ENCODE measurements around the gene CHP2.

Gene CHP2

GRCh38 chr16:23795378-23795777 lies 40.6 kb downstream of the CHP2 start:
- no peaks in the 10 kb centered on the region for H4K20me1 ChIP-seq (ENCODE audit: insufficient read depth, low read length)
- no peak overlapping the region for H3K9ac ChIP-seq (ENCODE audit: low read length)
- 0 out of 2 replicates have a peak, but pooled peaks cover 9% of the 10 kb centered on the region for H3K27me3 ChIP-seq (ENCODE audit: low read depth, low read length)
- H3K27ac ChIP-seq (ENCODE audit: low read length): no peak overlapping the region
- no peaks in the 10 kb centered on the region for H3K36me3 ChIP-seq (replicated peaks; ENCODE audit: low read depth, low read length)
- no peak for TF ChIP-seq EZH2phosphoT487 (IDR thresholded peaks at IDR 0.05; ENCODE audit: low read depth)
- TF ChIP-seq, protein P1, sequence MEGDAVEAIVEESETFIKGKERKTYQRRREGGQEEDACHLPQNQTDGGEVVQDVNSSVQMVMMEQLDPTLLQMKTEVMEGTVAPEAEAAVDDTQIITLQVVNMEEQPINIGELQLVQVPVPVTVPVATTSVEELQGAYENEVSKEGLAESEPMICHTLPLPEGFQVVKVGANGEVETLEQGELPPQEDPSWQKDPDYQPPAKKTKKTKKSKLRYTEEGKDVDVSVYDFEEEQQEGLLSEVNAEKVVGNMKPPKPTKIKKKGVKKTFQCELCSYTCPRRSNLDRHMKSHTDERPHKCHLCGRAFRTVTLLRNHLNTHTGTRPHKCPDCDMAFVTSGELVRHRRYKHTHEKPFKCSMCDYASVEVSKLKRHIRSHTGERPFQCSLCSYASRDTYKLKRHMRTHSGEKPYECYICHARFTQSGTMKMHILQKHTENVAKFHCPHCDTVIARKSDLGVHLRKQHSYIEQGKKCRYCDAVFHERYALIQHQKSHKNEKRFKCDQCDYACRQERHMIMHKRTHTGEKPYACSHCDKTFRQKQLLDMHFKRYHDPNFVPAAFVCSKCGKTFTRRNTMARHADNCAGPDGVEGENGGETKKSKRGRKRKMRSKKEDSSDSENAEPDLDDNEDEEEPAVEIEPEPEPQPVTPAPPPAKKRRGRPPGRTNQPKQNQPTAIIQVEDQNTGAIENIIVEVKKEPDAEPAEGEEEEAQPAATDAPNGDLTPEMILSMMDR (IDR thresholded peaks at IDR 0.05; ENCODE audit: low read depth, low read length): no peak
- H3K4me3 ChIP-seq (ENCODE audit: low read length): no peak overlapping the region
- H3K4me1 ChIP-seq (ENCODE audit: low read length): no peaks in the 10 kb centered on the region
- no peak overlapping the region for H2AFZ ChIP-seq (ENCODE audit: low read depth, low read length)
- no peaks in the 10 kb centered on the region for H3K79me2 ChIP-seq (ENCODE audit: low read length)
- H3K9me3 ChIP-seq (ENCODE audit: insufficient read depth, low read length): no peaks in the 10 kb centered on the region
- H3K4me2 ChIP-seq (ENCODE audit: low read length): no peak overlapping the region

DNA sequence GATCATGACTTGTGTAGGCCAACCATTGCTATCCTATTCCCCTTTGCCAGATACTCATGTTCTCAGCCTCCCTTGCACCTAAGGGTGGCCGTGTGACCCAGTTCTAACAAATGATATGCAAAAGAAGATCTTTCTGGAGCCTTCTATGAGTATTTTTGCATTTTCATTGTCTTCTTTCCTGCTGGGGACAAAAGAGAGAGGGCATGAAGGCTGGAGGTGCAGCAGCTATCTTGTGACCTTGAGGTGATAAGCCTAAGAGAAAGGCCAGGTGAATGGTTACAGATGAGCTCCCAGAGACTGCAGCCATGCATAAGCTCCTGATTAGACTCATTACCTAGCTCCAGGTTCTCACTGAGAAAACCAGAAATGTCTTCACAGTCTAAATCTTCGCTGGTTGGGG lies 42.1 kb downstream of the CHP2 start:
- no peaks in the 10 kb centered on the region for H3K79me2 ChIP-seq (ENCODE audit: low read length)
- H3K27me3 ChIP-seq (ENCODE audit: low read depth, low read length): 0 out of 2 replicates have a peak, but pooled peaks cover 9% of the 10 kb centered on the region
- no peak overlapping the region for H3K4me2 ChIP-seq (ENCODE audit: low read length)
- H3K27ac ChIP-seq (ENCODE audit: low read length): no peak overlapping the region
- no peak overlapping the region for H3K4me3 ChIP-seq (ENCODE audit: low read length)
- no peaks in the 10 kb centered on the region for H3K9me3 ChIP-seq (ENCODE audit: insufficient read depth, low read length)
- TF ChIP-seq, protein P1 (IDR thresholded peaks at IDR 0.05; ENCODE audit: low read depth, low read length): no peak
- no peaks in the 10 kb centered on the region for H4K20me1 ChIP-seq (ENCODE audit: insufficient read depth, low read length)
- no peak overlapping the region for H2AFZ ChIP-seq (ENCODE audit: low read depth, low read length)
- H3K9ac ChIP-seq (ENCODE audit: low read length): no peak overlapping the region
- no peaks in the 10 kb centered on the region for H3K36me3 ChIP-seq (replicated peaks; ENCODE audit: low read depth, low read length)
- no peaks in the 10 kb centered on the region for H3K4me1 ChIP-seq (ENCODE audit: low read length)

DNA sequence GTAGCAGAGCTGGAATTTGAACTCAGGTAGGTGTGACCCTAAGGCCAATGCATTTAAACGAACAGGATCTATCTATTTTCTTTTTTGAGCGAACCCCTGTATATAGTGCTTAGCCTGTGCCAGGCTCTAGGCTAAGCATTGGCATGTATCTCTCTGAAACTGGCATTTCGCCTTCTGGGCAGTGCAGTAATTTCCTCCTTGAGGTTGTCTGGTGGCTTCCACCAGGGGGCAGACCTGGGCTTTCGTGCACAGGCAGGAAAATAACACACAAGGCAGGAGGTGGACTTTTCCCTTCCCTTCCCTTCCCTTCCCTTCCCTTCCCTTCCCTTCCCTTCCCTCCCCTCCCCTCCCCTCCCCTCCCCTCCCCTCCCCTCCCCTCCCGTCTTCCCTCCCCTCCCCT lies 46.6 kb downstream of the CHP2 start:
- no peaks in the 10 kb centered on the region for H4K20me1 ChIP-seq (ENCODE audit: insufficient read depth, low read length)

DNA sequence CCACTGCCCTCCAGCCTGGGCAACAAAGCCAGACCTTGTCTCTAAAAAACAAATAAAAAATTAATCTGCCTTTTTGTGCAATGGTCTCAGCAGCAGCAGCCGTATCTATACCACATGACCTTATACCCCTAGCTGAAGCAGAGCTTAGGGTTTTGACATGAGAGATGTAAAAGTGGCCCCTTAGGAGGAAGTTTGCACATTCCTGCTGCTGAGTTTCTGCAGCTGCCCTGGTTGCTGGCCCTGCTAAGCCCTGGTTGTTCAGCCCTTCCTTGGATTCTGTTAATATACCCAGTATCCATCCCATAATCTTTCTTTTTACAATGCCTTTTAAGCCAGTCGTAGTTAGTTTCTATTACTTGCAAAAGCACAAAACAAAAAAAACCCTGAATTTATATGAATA lies 48.0 kb downstream of the CHP2 start:
- no peak overlapping the region for H3K4me2 ChIP-seq (ENCODE audit: low read length)
- no peaks in the 10 kb centered on the region for H3K9me3 ChIP-seq (ENCODE audit: insufficient read depth, low read length)
- TF ChIP-seq EZH2phosphoT487 (IDR thresholded peaks at IDR 0.05; ENCODE audit: low read depth): no peak
- TF ChIP-seq, protein P1 (IDR thresholded peaks at IDR 0.05; ENCODE audit: low read depth, low read length): no peak

More for the DNA sequence above, 46.6 kb downstream of the CHP2 start:
- TF ChIP-seq, protein P1 (IDR thresholded peaks at IDR 0.05; ENCODE audit: low read depth, low read length): peak; percentile 65
- no peak for TF ChIP-seq EZH2phosphoT487 (IDR thresholded peaks at IDR 0.05; ENCODE audit: low read depth)
- H3K9ac ChIP-seq (ENCODE audit: low read length): no peak overlapping the region
- H3K9me3 ChIP-seq (ENCODE audit: insufficient read depth, low read length): no peaks in the 10 kb centered on the region
- H2AFZ ChIP-seq (ENCODE audit: low read depth, low read length): no peak overlapping the region
- H3K36me3 ChIP-seq (replicated peaks; ENCODE audit: low read depth, low read length): no peaks in the 10 kb centered on the region
- H3K27ac ChIP-seq (ENCODE audit: low read length): no peak overlapping the region
- H3K27me3 ChIP-seq (ENCODE audit: low read depth, low read length): peaks cover 27% of the 10 kb centered on the region
- no peaks in the 10 kb centered on the region for H3K79me2 ChIP-seq (ENCODE audit: low read length)
- H3K4me1 ChIP-seq (ENCODE audit: low read length): peaks cover 25% of the 10 kb centered on the region
- H3K4me3 ChIP-seq (ENCODE audit: low read length): no peak overlapping the region
- H3K4me2 ChIP-seq (ENCODE audit: low read length): no peak overlapping the region

More for the DNA sequence above, 48.0 kb downstream of the CHP2 start:
- H3K4me1 ChIP-seq (ENCODE audit: low read length): peaks cover 36% of the 10 kb centered on the region
- H3K27ac ChIP-seq (ENCODE audit: low read length): no peak overlapping the region
- H3K9ac ChIP-seq (ENCODE audit: low read length): no peak overlapping the region
- H2AFZ ChIP-seq (ENCODE audit: low read depth, low read length): no peak overlapping the region
- no peaks in the 10 kb centered on the region for H3K36me3 ChIP-seq (replicated peaks; ENCODE audit: low read depth, low read length)
- H3K27me3 ChIP-seq (ENCODE audit: low read depth, low read length): peaks cover 19% of the 10 kb centered on the region
- no peak overlapping the region for H3K4me3 ChIP-seq (ENCODE audit: low read length)
- no peaks in the 10 kb centered on the region for H3K79me2 ChIP-seq (ENCODE audit: low read length)
- H4K20me1 ChIP-seq (ENCODE audit: insufficient read depth, low read length): no peaks in the 10 kb centered on the region
